ENCODE measurements around the gene TRIM74.
"Not testable (repeated sequence)": the region's sequence is repeated elsewhere in the genome, so short reads cannot be mapped to it uniquely, and the experiment has no call there.

Gene TRIM74

GRCh38 chr7:72982084-72982483, 12.8 kb upstream of the TRIM74 start:
- H3K4me2 ChIP-seq (ENCODE audit: low read length); H4K8ac ChIP-seq (ENCODE audit: low read depth, low read length); H3K4me3 ChIP-seq (ENCODE audit: low read depth, low read length); H2AFZ ChIP-seq (ENCODE audit: insufficient read depth, low read length, poor library complexity); H3K14ac ChIP-seq (ENCODE audit: low read length); H3K27me3 ChIP-seq (ENCODE audit: insufficient read depth, low read length); H3K36me3 ChIP-seq (ENCODE audit: control insufficient read depth in 1 of 2, insufficient read depth in 2 of 2, low read length in 2 of 2); H2BK5ac ChIP-seq (ENCODE audit: low read depth, low read length, poor library complexity); H3K23ac ChIP-seq (ENCODE audit: low read length); H3K79me1 ChIP-seq (ENCODE audit: low read length); H3K18ac ChIP-seq (ENCODE audit: low read length); H2BK120ac ChIP-seq (ENCODE audit: insufficient read depth, low read length, poor library complexity); H4K12ac ChIP-seq (ENCODE audit: low read depth, low read length); H2AK5ac ChIP-seq (ENCODE audit: low read length); H4K91ac ChIP-seq (ENCODE audit: low read depth, low read length); H3K9me3 ChIP-seq (ENCODE audit: insufficient read depth, low read depth, low read length); H2BK12ac ChIP-seq (ENCODE audit: low read length); H3K27ac ChIP-seq (ENCODE audit: low read depth, low read length); H3K4me1 ChIP-seq (ENCODE audit: control insufficient read depth in 1 of 2, insufficient read depth in 2 of 2, low read length in 2 of 2); H3K9ac ChIP-seq (ENCODE audit: low read length); DNase-seq; H3K4ac ChIP-seq (ENCODE audit: low read depth, low read length); H3K79me2 ChIP-seq (ENCODE audit: control insufficient read depth, insufficient read depth, low read length, poor library complexity): not testable (repeated sequence)
- no CpG with 5 or more reads among the region's 11 CpGs for WGBS (ENCODE audit: extremely low coverage, insufficient coverage, insufficient read length)

GRCh38 chr7:72980382-72980781, 11.1 kb upstream of the TRIM74 start:
- H3K4me3 ChIP-seq (ENCODE audit: low read depth, low read length); H2BK5ac ChIP-seq (ENCODE audit: low read depth, low read length, poor library complexity); H2AFZ ChIP-seq (ENCODE audit: insufficient read depth, low read length, poor library complexity); H2AK5ac ChIP-seq (ENCODE audit: low read length); H2BK120ac ChIP-seq (ENCODE audit: insufficient read depth, low read length, poor library complexity); H3K9ac ChIP-seq (ENCODE audit: low read length); H3K4ac ChIP-seq (ENCODE audit: low read depth, low read length); H3K4me1 ChIP-seq (ENCODE audit: control insufficient read depth in 1 of 2, insufficient read depth in 2 of 2, low read length in 2 of 2); H3K9me3 ChIP-seq (ENCODE audit: insufficient read depth, low read depth, low read length); H3K23ac ChIP-seq (ENCODE audit: low read length); H4K91ac ChIP-seq (ENCODE audit: low read depth, low read length); H3K14ac ChIP-seq (ENCODE audit: low read length); H4K8ac ChIP-seq (ENCODE audit: low read depth, low read length); H3K4me2 ChIP-seq (ENCODE audit: low read length); H3K79me1 ChIP-seq (ENCODE audit: low read length); H2BK12ac ChIP-seq (ENCODE audit: low read length); DNase-seq; H3K18ac ChIP-seq (ENCODE audit: low read length); H3K79me2 ChIP-seq (ENCODE audit: control insufficient read depth, insufficient read depth, low read length, poor library complexity); H3K27me3 ChIP-seq (ENCODE audit: insufficient read depth, low read length); H4K12ac ChIP-seq (ENCODE audit: low read depth, low read length); H3K36me3 ChIP-seq (ENCODE audit: control insufficient read depth in 1 of 2, insufficient read depth in 2 of 2, low read length in 2 of 2); H3K27ac ChIP-seq (ENCODE audit: low read depth, low read length): not testable (repeated sequence)
- no CpG with 5 or more reads among the region's 6 CpGs for WGBS (ENCODE audit: extremely low coverage, insufficient coverage, insufficient read length)

- not testable (repeated sequence) for H3K14ac ChIP-seq (ENCODE audit: low read length); H3K4me2 ChIP-seq (ENCODE audit: low read length); H4K12ac ChIP-seq (ENCODE audit: low read depth, low read length); H3K9ac ChIP-seq (ENCODE audit: low read length); H3K4me3 ChIP-seq (ENCODE audit: low read depth, low read length); H4K91ac ChIP-seq (ENCODE audit: low read depth, low read length); H3K79me2 ChIP-seq (ENCODE audit: control insufficient read depth, insufficient read depth, low read length, poor library complexity); H2BK12ac ChIP-seq (ENCODE audit: low read length); H2AFZ ChIP-seq (ENCODE audit: insufficient read depth, low read length, poor library complexity); H3K9me3 ChIP-seq (ENCODE audit: insufficient read depth, low read depth, low read length); H3K36me3 ChIP-seq (ENCODE audit: control insufficient read depth in 1 of 2, insufficient read depth in 2 of 2, low read length in 2 of 2); H3K23ac ChIP-seq (ENCODE audit: low read length); H3K79me1 ChIP-seq (ENCODE audit: low read length); H2AK5ac ChIP-seq (ENCODE audit: low read length); H3K18ac ChIP-seq (ENCODE audit: low read length); H3K27me3 ChIP-seq (ENCODE audit: insufficient read depth, low read length); H3K4me1 ChIP-seq (ENCODE audit: control insufficient read depth in 1 of 2, insufficient read depth in 2 of 2, low read length in 2 of 2); H3K4ac ChIP-seq (ENCODE audit: low read depth, low read length); H4K8ac ChIP-seq (ENCODE audit: low read depth, low read length); H2BK120ac ChIP-seq (ENCODE audit: insufficient read depth, low read length, poor library complexity); H3K27ac ChIP-seq (ENCODE audit: low read depth, low read length); H2BK5ac ChIP-seq (ENCODE audit: low read depth, low read length, poor library complexity); DNase-seq
- WGBS (ENCODE audit: extremely low coverage, insufficient coverage, insufficient read length): no CpG with 5 or more reads among the region's 12 CpGs
Measured at GRCh38 chr7:72976434-72976833, 7.2 kb upstream of the TRIM74 start.

GRCh38 chr7:72975656-72976286, 6.5 kb upstream of the TRIM74 start:
- not testable (repeated sequence) for H3K79me1 ChIP-seq (ENCODE audit: low read length); H3K4me2 ChIP-seq (ENCODE audit: low read length)

More at GRCh38 chr7:72975656-72976286, 6.5 kb upstream of the TRIM74 start:
- not testable (repeated sequence) for H3K27ac ChIP-seq (ENCODE audit: low read depth, low read length); H3K79me2 ChIP-seq (ENCODE audit: control insufficient read depth, insufficient read depth, low read length, poor library complexity); H3K9ac ChIP-seq (ENCODE audit: low read length); H2BK12ac ChIP-seq (ENCODE audit: low read length); H4K91ac ChIP-seq (ENCODE audit: low read depth, low read length); H3K4me3 ChIP-seq (ENCODE audit: low read depth, low read length); H3K14ac ChIP-seq (ENCODE audit: low read length); H3K23ac ChIP-seq (ENCODE audit: low read length); H3K4me1 ChIP-seq (ENCODE audit: control insufficient read depth in 1 of 2, insufficient read depth in 2 of 2, low read length in 2 of 2); H3K18ac ChIP-seq (ENCODE audit: low read length); H4K12ac ChIP-seq (ENCODE audit: low read depth, low read length); H3K9me3 ChIP-seq (ENCODE audit: insufficient read depth, low read depth, low read length); DNase-seq; H3K27me3 ChIP-seq (ENCODE audit: insufficient read depth, low read length); H4K8ac ChIP-seq (ENCODE audit: low read depth, low read length); H2BK120ac ChIP-seq (ENCODE audit: insufficient read depth, low read length, poor library complexity); H3K4ac ChIP-seq (ENCODE audit: low read depth, low read length); H2BK5ac ChIP-seq (ENCODE audit: low read depth, low read length, poor library complexity); H2AK5ac ChIP-seq (ENCODE audit: low read length); H2AFZ ChIP-seq (ENCODE audit: insufficient read depth, low read length, poor library complexity); H3K36me3 ChIP-seq (ENCODE audit: control insufficient read depth in 1 of 2, insufficient read depth in 2 of 2, low read length in 2 of 2)
- no CpG with 5 or more reads among the region's 55 CpGs for WGBS (ENCODE audit: extremely low coverage, insufficient coverage, insufficient read length)
